ENCODE results near the gene NISCH.

- TF ChIP-seq CTCF (IDR thresholded peaks at IDR 0.05; ENCODE audit: low read depth, low read length, poor library complexity, severe bottlenecking) = no peak
- TF ChIP-seq EZH2phosphoT487 (IDR thresholded peaks at IDR 0.05; ENCODE audit: borderline replicate concordance, low read length) = no peak
These were observed 15.5 kb downstream of the NISCH start for GRCh38 chr3:52470920-52471319.

Data from DOHH2 (cell line).